Lower leg skin (tissue), 4 donors: ENCODE results near the gene ZFP69B. TPM values are rescaled to one million over a fixed set of nuclear protein-coding genes. Genes with fewer than 3 reads are reported as not detected.
"Not testable (repeated sequence)": the region's sequence is repeated elsewhere in the genome, so short reads cannot be mapped to it uniquely, and the experiment has no call there.

Experiments used
- DNase-seq, 2 donors: peaks; one replicate each; pipeline ENCODE4 v3.0.0-alpha.2; 2019; ENCODE audit warnings: low spot score in 2 of 2
- H3K4me3 ChIP-seq: fragments of 200-600 bp; sonication (generic); 2 replicates; pipeline ENCODE4 v1.5.1; 2017; ENCODE audit warnings: mild to moderate bottlenecking, low read depth; ENCODE audit not compliant: poor library complexity, severe bottlenecking
- POLR2A ChIP-seq, 2 donors: fragments of 450-650 bp; IDR thresholded peaks; one replicate each; pipeline ENCODE4 v1.6.1; 2016 to 2017; ENCODE audit warnings: antibody characterized with exemption in 2 of 2, mild to moderate bottlenecking in 1 of 2, moderate library complexity in 1 of 2
- WGBS, 2 donors: methylation state at CpG; one replicate each; pipeline ENCODE4 v1.1.5; 2018; 5-methylcytosine and 5-hydroxymethylcytosine counted together
- intact Hi-C: fragments of 100-400 bp; cut with DNase I; formaldehyde crosslinking; loops from one replicate; pipeline ENCODE4 v1.15.0; 2023; ENCODE audit warnings: low total_unique reads
- total RNA-seq, 4 donors: library from RNA; depleted of rRNA; stranded (reverse); fragments of >200 nt; gene quantifications; one replicate each; pipeline ENCODE4 v1.1.0, GENCODE V29; 2016
- TF ChIP-seq, protein P1 (sequence below), 3 donors: fragments of 450-650 bp; IDR thresholded peaks; one replicate each; pipeline ENCODE4 v1.5.1; 2016; ENCODE audit warnings: antibody characterized with exemption in 3 of 3, mild to moderate bottlenecking in 3 of 3, moderate library complexity in 2 of 3

Gene ZFP69B
- total RNA-seq, 4 donors from 2014 or later, result 0.52 to 0.81 (median 0.76) TPM; not detected in 1

DNA sequence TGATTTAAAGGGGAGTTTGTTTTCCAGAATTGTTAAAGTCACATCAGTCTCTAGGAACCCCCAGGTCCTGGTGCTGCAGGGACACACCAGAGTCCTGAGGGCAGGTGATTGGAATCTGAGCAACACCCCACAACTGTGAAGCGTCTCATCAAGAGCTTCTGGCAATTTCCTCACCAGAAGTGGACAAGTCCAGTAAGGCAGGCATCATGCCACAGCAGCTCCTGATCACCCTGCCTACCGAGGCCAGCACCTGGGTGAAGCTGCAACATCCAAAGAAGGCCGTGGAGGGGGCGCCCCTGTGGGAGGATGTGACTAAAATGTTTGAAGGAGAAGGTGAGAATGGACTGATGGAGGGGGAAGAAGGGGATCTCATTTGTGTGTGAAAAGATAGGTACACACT is 28.9 kb downstream of the ZFP69B start:
- no peak for DNase-seq
- intact Hi-C loops, result no loop called here
- H3K4me3 ChIP-seq, result no peak overlapping the region
- WGBS, 2 donors, result 81 to 85% methylated on average over 4 of the region's 4 CpGs
- TF ChIP-seq, protein P1, sequence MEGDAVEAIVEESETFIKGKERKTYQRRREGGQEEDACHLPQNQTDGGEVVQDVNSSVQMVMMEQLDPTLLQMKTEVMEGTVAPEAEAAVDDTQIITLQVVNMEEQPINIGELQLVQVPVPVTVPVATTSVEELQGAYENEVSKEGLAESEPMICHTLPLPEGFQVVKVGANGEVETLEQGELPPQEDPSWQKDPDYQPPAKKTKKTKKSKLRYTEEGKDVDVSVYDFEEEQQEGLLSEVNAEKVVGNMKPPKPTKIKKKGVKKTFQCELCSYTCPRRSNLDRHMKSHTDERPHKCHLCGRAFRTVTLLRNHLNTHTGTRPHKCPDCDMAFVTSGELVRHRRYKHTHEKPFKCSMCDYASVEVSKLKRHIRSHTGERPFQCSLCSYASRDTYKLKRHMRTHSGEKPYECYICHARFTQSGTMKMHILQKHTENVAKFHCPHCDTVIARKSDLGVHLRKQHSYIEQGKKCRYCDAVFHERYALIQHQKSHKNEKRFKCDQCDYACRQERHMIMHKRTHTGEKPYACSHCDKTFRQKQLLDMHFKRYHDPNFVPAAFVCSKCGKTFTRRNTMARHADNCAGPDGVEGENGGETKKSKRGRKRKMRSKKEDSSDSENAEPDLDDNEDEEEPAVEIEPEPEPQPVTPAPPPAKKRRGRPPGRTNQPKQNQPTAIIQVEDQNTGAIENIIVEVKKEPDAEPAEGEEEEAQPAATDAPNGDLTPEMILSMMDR (IDR thresholded peaks at IDR 0.05), result no peak
- no peak for TF ChIP-seq POLR2A (IDR thresholded peaks at IDR 0.05)

DNA sequence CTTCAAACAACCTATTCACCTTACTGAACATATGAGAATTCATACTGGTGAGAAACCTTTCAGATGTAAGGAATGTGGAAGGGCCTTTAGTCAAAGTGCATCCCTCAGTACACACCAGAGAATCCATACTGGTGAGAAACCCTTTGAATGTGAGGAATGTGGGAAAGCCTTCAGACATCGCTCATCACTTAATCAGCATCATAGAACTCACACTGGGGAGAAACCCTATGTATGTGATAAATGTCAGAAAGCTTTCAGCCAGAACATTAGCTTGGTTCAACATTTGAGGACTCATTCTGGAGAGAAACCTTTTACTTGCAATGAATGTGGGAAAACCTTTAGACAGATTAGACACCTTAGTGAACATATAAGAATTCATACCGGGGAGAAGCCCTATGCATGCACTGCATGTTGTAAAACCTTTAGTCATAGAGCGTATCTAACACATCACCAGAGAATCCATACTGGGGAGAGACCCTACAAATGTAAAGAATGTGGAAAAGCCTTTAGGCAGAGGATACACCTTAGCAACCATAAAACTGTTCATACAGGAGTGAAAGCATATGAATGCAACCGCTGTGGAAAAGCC is 45.1 kb downstream of the ZFP69B start:
- no peak overlapping the region for H3K4me3 ChIP-seq
- no peak for DNase-seq
- TF ChIP-seq, protein P1 (IDR thresholded peaks at IDR 0.05), result no peak
- TF ChIP-seq POLR2A (IDR thresholded peaks at IDR 0.05), result no peak
- intact Hi-C loops, result no loop called here
- 94 to 98% methylated on average over 4 of the region's 4 CpGs for WGBS, 2 donors

DNA sequence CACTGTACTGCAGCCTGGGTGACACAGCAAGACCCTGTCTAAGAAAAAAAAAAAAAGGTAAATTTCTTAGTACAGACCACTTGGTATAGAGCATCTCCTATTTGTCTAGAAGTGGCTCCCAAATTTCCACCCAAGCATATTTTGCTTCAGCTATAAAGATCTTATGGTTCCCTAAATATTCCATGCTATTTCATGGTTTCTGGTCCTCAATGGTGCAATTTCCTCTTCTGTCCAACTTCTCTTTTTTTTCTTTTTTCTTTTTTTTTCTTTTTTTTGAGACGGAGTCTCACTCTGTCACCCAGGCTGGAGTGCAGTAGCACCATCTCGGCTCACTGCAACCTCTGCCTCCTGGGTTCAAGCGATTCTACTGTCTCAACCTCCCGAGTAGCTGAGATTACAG is 52.4 kb downstream of the ZFP69B start:
- H3K4me3 ChIP-seq, DNase-seq, intact Hi-C loops: not testable (repeated sequence)
- WGBS, 2 donors, result 90 to 95% methylated on average over 4 of the region's 4 CpGs

DNA sequence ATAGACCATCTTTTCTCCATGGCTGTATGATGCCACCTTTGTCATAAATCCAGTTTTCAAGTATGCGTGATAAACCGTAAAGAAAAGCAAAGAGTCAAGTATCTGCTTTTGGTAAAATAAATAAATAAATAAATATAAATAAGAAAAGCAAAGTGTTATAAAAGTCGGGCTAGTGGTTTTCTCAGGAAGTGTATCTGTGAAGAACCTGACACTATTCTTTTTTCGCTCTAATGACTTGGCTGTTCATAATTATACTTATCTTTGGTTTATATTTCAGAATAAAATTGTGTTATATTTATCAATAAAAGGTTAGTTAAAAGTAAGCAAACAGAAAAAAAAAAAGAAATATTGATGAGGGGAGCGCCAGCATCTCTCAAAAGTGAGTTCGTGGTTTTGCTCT is 57.7 kb downstream of the ZFP69B start:
- H3K4me3 ChIP-seq, result peak overlapping the region; percentile 39
- WGBS, 2 donors, result 61 to 66% methylated on average over 6 of the region's 6 CpGs
- no peak for DNase-seq
- no peak for TF ChIP-seq POLR2A (IDR thresholded peaks at IDR 0.05)
- TF ChIP-seq, protein P1 (IDR thresholded peaks at IDR 0.05), result no peak
- intact Hi-C loops, result no loop called here

DNA sequence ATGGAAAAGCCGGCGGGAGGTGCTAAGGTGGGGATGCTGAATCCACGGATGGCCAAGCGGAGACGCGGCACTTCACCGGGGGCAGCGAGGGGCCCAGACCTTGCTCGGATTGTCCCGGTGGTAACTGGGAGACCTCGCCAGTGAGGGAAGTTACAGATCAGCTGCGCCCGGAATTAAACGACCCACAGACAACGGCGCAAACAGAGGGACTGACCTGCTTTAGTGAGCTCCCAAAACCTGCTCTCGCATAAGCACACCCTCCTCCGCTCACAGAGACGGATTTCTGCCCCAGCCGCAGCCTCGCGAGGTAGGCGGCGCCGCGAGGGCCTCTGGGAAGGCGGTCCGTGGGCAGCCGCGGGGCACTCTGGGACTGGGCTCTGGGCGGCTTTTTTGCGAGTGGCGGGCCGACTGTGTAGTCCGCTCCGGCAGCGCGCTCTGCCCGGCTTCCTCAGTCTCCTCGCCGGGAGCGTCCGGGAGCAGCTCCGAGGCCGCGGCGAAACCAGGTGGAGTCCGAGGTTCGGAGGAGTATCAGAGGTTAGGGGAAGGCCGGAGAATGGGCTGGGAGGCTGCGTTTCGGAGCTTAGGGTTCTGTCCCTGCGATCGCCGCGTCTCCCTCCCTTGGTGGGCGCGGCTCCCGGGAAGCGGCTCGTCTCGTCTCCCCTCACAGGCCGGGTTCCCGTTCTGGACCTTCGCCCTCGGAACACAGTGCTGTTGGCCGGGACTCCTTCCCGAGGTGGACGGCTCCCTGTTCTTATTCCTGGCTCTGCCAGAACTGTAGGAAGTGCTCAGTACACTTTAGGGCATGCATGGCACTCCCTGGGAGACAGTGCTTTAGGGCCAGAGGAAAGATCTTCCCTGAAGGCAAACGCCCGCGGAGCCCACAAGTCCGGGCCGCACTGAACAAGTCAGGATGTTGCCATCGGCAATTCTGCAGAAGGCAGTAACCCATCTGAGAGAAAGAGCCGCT is 58.4 kb downstream of the ZFP69B start, which contains the start of gene EXO5:
Gene EXO5 (plus strand): TSS at position 393 of the 967 bp plus-strand sequence. CDS start 5,778 bp downstream, outside the sequence.
- peak; percentile 67 to 94 for DNase-seq
- H3K4me3 ChIP-seq, result peak within 1 kb of the TSS; percentile 39
- intact Hi-C loops, result no loop called here
- WGBS, 2 donors, result 1% methylated on average over 48 to 49 of the region's 76 CpGs
- no peak for TF ChIP-seq POLR2A (IDR thresholded peaks at IDR 0.05)
- TF ChIP-seq, protein P1 (IDR thresholded peaks at IDR 0.05), result no peak

Other genes with a start within 250 kb of the ZFP69B start
- gene TMCO2, start 202.5 kb upstream of the ZFP69B start, total RNA-seq, result not detected
- gene ZMPSTE24, start 192.2 kb upstream of the ZFP69B start, total RNA-seq, result 10 to 100 TPM; 14.9 to 29.8 (median 27.4) TPM
- 1 to 10 TPM; 2.4 to 8.7 (median 4.3) TPM for gene COL9A2, start 133.2 kb upstream of the ZFP69B start, total RNA-seq
- 10 to 100 TPM; 34.2 to 69.5 (median 43.7) TPM for gene SMAP2, start 76.7 kb upstream of the ZFP69B start, total RNA-seq
- gene ZFP69, start 26.8 kb downstream of the ZFP69B start, total RNA-seq, result 1 to 10 TPM in 3 of 4 donors, under 1 TPM in 1; 0.88 to 3.1 (median 1.6) TPM
- gene EXO5, start 58.3 kb downstream of the ZFP69B start, total RNA-seq, result 1 to 10 TPM; 4.2 to 6.0 (median 5.1) TPM
- gene ZNF684, start 81.2 kb downstream of the ZFP69B start, total RNA-seq, result 1 to 10 TPM; 1.5 to 4.9 (median 3.5) TPM
- gene RIMS3, start 215.2 kb downstream of the ZFP69B start, total RNA-seq, result 1 to 10 TPM; 2.7 to 4.0 (median 3.0) TPM
- 10 to 100 TPM; 53.3 to 94.4 (median 68.0) TPM for gene NFYC, start 241.2 kb downstream of the ZFP69B start, total RNA-seq